Anterior cingulate cortex (tissue), 58 donors: Measurements from ENCODE around the gene FOXK1.
A peak's percentile ranks its signal among the peaks of the same experiment; 100 is the strongest.
"Not testable (repeated sequence)": the region's sequence is repeated elsewhere in the genome, so short reads cannot be mapped to it uniquely, and the experiment has no call there.

ENCODE experiments used
- DNase-seq, 58 donors: peaks; one replicate each; lab custom pipeline; 2025; lab: John Stamatoyannopoulos, UW

The FOXK1 gene

GRCh38 chr7:4663239-4664018 is 18.7 kb upstream of the FOXK1 start:
- DNase-seq, result no peak

- no peak for DNase-seq
Measured at GRCh38 chr7:4665661-4666060, 16.4 kb upstream of the FOXK1 start.

- DNase-seq, result no peak
Measured at GRCh38 chr7:4667776-4668509, 14.2 kb upstream of the FOXK1 start.

- no peak for DNase-seq
Measured at GRCh38 chr7:4668510-4668847, 13.6 kb upstream of the FOXK1 start.

- no peak for DNase-seq
Measured at GRCh38 chr7:4670791-4671190, 11.3 kb upstream of the FOXK1 start.

- DNase-seq, result no peak
Measured at GRCh38 chr7:4675771-4676367, 6.2 kb upstream of the FOXK1 start.

- DNase-seq, result not testable (repeated sequence)
Measured at GRCh38 chr7:4677518-4677917, 4.6 kb upstream of the FOXK1 start.

- DNase-seq, result no peak
Measured at GRCh38 chr7:4681218-4681851, 760 bp upstream of the FOXK1 start.

- peak in 23 of 58 donors; percentile 18 to 57 (median 29) for DNase-seq
Measured at GRCh38 chr7:4682621-4683042, 537 bp downstream of the FOXK1 start.

- peak in 2 of 58 donors; percentile 35 to 45 for DNase-seq
Measured at GRCh38 chr7:4683043-4683883, 1.2 kb downstream of the FOXK1 start.

GRCh38 chr7:4683884-4684565 is 1.9 kb downstream of the FOXK1 start:
- peak in 24 of 58 donors; percentile 10 to 59 (median 32) for DNase-seq

GRCh38 chr7:4684846-4685245 is 2.8 kb downstream of the FOXK1 start:
- DNase-seq, result no peak

GRCh38 chr7:4685676-4686075 is 3.6 kb downstream of the FOXK1 start:
- not testable (repeated sequence) for DNase-seq

GRCh38 chr7:4687956-4688355 is 5.9 kb downstream of the FOXK1 start:
- no peak for DNase-seq

- DNase-seq, result no peak
Measured at GRCh38 chr7:4689151-4689550, 7.1 kb downstream of the FOXK1 start.

GRCh38 chr7:4689668-4690067 is 7.6 kb downstream of the FOXK1 start:
- no peak for DNase-seq

GRCh38 chr7:4690953-4691856 is 9.1 kb downstream of the FOXK1 start:
- DNase-seq, result peak in 3 of 58 donors; percentile 11 to 25 (median 19)

- peak in 7 of 58 donors; percentile 11 to 42 (median 19) for DNase-seq
Measured at GRCh38 chr7:4692055-4692454, 10.0 kb downstream of the FOXK1 start.
